Karpas-422 (cell line): ENCODE measurements around the gene LSM14B. TPM values are rescaled to one million over a fixed set of nuclear protein-coding genes. Genes with fewer than 3 reads are reported as not detected.

ENCODE experiments used
- DNase-seq: peaks from one replicate; pipeline ENCODE4 v3.0.0-alpha.2; 2015
- H2AFZ ChIP-seq: fragments of 200-600 bp; sonication (generic); 2 replicates; pipeline ENCODE4 v1.6.1; 2014; ENCODE audit warnings: antibody characterized with exemption, low read length, mixed read lengths
- H3K27ac ChIP-seq: fragments of 200-600 bp; sonication (generic); 2 replicates; pipeline ENCODE4 v1.5.1; 2014; ENCODE audit warnings: mild to moderate bottlenecking, low read length, moderate library complexity
- H3K27me3 ChIP-seq: fragments of 200-600 bp; sonication (generic); 2 replicates; pipeline ENCODE4 v1.6.1; 2014; ENCODE audit warnings: low read length, mixed read lengths
- H3K36me3 ChIP-seq: fragments of 200-600 bp; sonication (generic); 2 replicates; pipeline ENCODE4 v1.6.1; 2014; ENCODE audit warnings: low read length, mixed read lengths; ENCODE audit not compliant: insufficient read depth
- H3K4me1 ChIP-seq: fragments of 200-600 bp; sonication (generic); 2 replicates; pipeline ENCODE4 v1.6.1; 2014; ENCODE audit warnings: mild to moderate bottlenecking, low read length, mixed read lengths
- H3K4me2 ChIP-seq: fragments of 200-600 bp; sonication (generic); 2 replicates; pipeline ENCODE4 v1.6.1; 2014; ENCODE audit warnings: low read length, low read depth, mild to moderate bottlenecking; ENCODE audit not compliant: poor library complexity, severe bottlenecking
- H3K4me3 ChIP-seq: fragments of 200-600 bp; sonication (generic); 2 replicates; pipeline ENCODE4 v1.5.1; 2014; ENCODE audit warnings: mild to moderate bottlenecking, antibody characterized with exemption, low read length, mixed read lengths
- H3K79me2 ChIP-seq: fragments of 200-600 bp; sonication (generic); 2 replicates; pipeline ENCODE4 v1.6.1; 2014; ENCODE audit warnings: mild to moderate bottlenecking, low read length, mixed read lengths
- H3K9ac ChIP-seq: fragments of 200-600 bp; sonication (generic); 2 replicates; pipeline ENCODE4 v1.6.0; 2014; ENCODE audit warnings: low read length
- H3K9me2 ChIP-seq: fragments of 200-600 bp; sonication (generic), shearing (Covaris generic); replicated peaks from 2 replicates; pipeline ENCODE4 v1.6.0; 2014; ENCODE audit warnings: mild to moderate bottlenecking, low read length, moderate library complexity; ENCODE audit not compliant: insufficient read depth
- H3K9me3 ChIP-seq: fragments of 300-700, 200-600 bp; sonication (generic); 2 replicates; pipeline ENCODE4 v1.6.1; 2014; ENCODE audit warnings: low read length, mixed read lengths
- H4K20me1 ChIP-seq: fragments of 200-600 bp; sonication (generic); 2 replicates; pipeline ENCODE4 v1.6.1; 2014; ENCODE audit warnings: mild to moderate bottlenecking, antibody characterized with exemption, low read length, low read depth; ENCODE audit not compliant: insufficient read depth
- total RNA-seq: library from RNA; depleted of rRNA; stranded (reverse); fragments of >200 nt; shearing (Covaris generic); gene quantifications from 2 replicates; pipeline ENCODE4 v1.2.3, GENCODE V29; 2014; ENCODE audit warnings: low replicate concordance

Gene LSM14B
- total RNA-seq, 1 experiment from 2014 or later: 16.1 TPM

DNA sequence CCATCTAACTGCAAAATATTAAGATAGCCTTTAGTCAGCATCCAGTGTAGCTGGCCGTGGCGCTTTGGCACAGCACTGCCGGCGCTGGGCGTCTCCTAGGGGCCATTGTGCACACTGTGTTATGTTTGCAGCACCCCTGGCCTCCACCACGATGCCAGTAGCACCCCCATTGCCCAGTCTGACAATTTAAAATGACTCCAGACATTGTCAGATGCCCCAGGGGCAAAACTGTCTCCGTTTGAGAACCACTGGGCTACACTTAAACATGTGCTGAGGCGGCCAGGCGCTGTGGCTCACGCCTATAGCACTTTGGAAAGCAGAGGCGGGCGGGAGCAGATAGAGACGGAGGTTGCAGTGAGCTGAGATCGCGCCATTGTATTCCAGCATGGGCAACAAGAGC lies 54.6 kb downstream of the LSM14B start:
- no peak for DNase-seq
- H4K20me1 ChIP-seq: no peaks in the 10 kb centered on the region
- no peaks in the 10 kb centered on the region for H3K27me3 ChIP-seq
- no peaks in the 10 kb centered on the region for H3K9me3 ChIP-seq
- H3K36me3 ChIP-seq: no peaks in the 10 kb centered on the region
- H3K4me3 ChIP-seq: no peak overlapping the region
- no peak overlapping the region for H2AFZ ChIP-seq
- H3K79me2 ChIP-seq: peaks cover 3% of the 10 kb centered on the region; the same call in 1 of the 2 replicates
- H3K9ac ChIP-seq: no peak overlapping the region
- H3K9me2 ChIP-seq: no peaks in the 10 kb centered on the region
- peaks cover 10% of the 10 kb centered on the region for H3K4me1 ChIP-seq
- no peak overlapping the region for H3K4me2 ChIP-seq
- no peak overlapping the region for H3K27ac ChIP-seq

DNA sequence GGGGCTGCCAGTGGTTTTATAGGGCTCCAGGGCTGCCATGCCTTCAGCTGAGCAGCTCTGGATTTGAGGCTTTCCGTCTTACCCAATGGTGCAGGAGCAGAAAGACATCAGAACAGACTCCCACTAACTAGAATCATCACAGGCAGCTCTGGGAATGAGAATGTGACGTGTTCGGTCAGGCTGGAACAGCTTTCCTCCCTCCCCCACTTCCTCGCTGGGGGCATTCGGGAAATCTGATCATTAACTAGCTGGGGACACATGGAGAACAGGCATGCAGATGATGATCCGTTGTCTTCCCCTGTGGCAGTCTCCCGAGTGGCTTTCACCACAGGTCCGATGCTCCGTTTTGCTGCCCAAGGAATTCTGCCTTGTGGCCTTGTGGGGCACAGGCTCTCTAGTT lies 55.0 kb downstream of the LSM14B start:
- no peaks in the 10 kb centered on the region for H3K9me3 ChIP-seq
- no peaks in the 10 kb centered on the region for H3K27me3 ChIP-seq
- H3K36me3 ChIP-seq: no peaks in the 10 kb centered on the region
- H2AFZ ChIP-seq: no peak overlapping the region
- DNase-seq: no peak
- peaks cover 13% of the 10 kb centered on the region for H3K4me1 ChIP-seq
- no peak overlapping the region for H3K27ac ChIP-seq
- H3K79me2 ChIP-seq: peaks cover 7% of the 10 kb centered on the region; the same call in 1 of the 2 replicates
- no peaks in the 10 kb centered on the region for H3K9me2 ChIP-seq
- no peak overlapping the region for H3K9ac ChIP-seq
- H4K20me1 ChIP-seq: no peaks in the 10 kb centered on the region
- no peak overlapping the region for H3K4me3 ChIP-seq
- no peak overlapping the region for H3K4me2 ChIP-seq

DNA sequence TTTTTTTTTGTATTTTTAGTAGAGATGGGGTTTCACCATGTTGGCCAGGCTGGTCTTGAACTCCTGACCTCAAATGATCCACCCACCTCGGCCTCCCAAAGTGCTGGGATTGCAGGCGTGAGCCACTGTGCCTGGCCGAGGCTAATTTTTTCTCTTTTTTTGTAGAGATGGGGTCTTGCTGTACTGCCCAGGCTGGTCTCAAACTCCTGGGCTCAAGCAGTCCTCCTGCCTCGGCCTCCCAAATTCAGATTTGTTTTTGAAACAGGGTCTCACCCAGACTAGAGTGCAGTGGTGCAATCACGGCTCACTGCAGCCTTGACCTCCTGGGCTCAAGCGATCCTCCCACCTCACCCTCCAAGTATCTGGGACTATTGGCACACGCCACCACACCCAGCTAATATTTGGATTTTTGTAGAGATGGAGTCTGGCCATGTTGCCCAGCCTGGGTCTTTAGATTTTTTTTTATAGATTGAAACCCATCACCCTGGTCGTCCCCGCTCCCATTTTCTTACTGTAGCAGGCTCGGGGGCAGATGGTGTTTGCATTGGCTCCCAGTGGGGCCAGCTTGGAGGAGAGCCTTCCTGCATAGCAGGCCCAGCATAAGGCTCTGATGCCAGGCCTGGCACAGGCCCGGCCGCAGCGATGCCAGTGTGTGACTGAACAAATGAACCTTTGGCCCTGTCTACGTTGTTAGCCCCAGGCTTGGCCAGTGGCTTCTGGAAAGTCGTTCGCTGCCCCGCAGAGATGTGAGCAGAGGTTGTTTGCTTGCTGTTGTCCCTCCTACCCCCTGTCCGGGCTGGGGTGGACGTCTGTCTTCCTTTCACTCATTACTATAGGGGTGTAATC lies 56.3 kb downstream of the LSM14B start:
- H3K9me3 ChIP-seq: no peaks in the 10 kb centered on the region
- H2AFZ ChIP-seq: no peak overlapping the region
- peaks cover 14% of the 10 kb centered on the region for H3K79me2 ChIP-seq

DNA sequence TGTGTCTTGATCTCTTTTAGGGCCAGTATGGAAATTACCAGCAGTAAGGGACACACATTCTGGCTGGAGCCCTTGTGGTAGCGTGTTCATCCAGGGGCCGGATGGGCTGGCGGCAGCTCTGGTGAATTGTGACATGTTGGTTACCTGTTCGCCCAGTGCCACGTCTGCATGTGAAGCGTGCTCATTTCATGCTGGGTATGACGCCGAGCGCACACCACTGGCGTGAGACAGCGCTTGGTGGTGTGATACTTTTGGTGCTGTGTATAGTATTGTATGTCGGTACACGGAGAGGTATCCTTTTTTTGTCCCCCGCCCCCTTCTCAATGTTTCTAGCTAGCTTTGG lies 56.9 kb downstream of the LSM14B start:
- H3K9me3 ChIP-seq: no peaks in the 10 kb centered on the region
- DNase-seq: no peak
- H3K9ac ChIP-seq: no peak overlapping the region
- no peaks in the 10 kb centered on the region for H3K27me3 ChIP-seq
- H3K4me3 ChIP-seq: no peak overlapping the region
- peaks cover 18% of the 10 kb centered on the region for H3K4me1 ChIP-seq
- no peaks in the 10 kb centered on the region for H3K9me2 ChIP-seq
- no peaks in the 10 kb centered on the region for H4K20me1 ChIP-seq
- no peak overlapping the region for H3K27ac ChIP-seq
- no peaks in the 10 kb centered on the region for H3K36me3 ChIP-seq
- H3K4me2 ChIP-seq: no peak overlapping the region
- no peak overlapping the region for H2AFZ ChIP-seq
- H3K79me2 ChIP-seq: peaks cover 20% of the 10 kb centered on the region

More for the DNA sequence above, 56.3 kb downstream of the LSM14B start:
- Histone ChIP-seq H3K27me3 (no peaks in the 10 kb centered on the region), H3K9me2 (no peaks in the 10 kb centered on the region), H3K27ac (no peak overlapping the region), H3K4me3 (no peak overlapping the region), H3K4me2 (no peak overlapping the region), H3K4me1 (peaks cover 13% of the 10 kb centered on the region), H3K36me3 (no peaks in the 10 kb centered on the region), H4K20me1 (no peaks in the 10 kb centered on the region), H3K9ac (no peak overlapping the region)
- no peak for DNase-seq

DNA sequence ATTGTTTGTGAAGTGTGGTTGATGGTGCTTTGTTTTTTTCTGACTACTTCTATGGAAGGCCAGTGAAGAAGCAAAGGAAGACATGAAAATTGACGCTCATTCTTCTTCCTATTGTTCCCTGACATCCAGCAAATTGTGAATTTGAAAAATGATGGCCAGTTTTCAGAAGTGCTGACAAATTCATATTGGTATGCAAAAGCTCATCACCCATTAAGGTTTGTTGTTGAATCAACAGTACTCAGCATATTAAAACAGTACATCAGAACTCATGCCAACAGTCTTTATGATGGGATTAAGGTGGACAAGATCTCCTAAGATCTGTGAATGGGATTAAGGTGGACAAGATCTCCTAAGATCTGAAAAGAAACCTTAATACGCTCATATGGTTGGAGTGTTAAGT lies 59.5 kb downstream of the LSM14B start:
- Histone ChIP-seq H3K27ac (peak overlapping the region; percentile 73), H3K4me1 (peaks cover 26% of the 10 kb centered on the region), H2AFZ (no peak overlapping the region), H3K9me3 (no peaks in the 10 kb centered on the region), H3K27me3 (no peaks in the 10 kb centered on the region), H3K9ac (peak overlapping the region; percentile 94), H3K4me3 (peak overlapping the region; percentile 82), H3K79me2 (peaks cover 42% of the 10 kb centered on the region), H3K4me2 (peak overlapping the region; percentile 98), H4K20me1 (no peaks in the 10 kb centered on the region), H3K9me2 (no peaks in the 10 kb centered on the region), H3K36me3 (no peaks in the 10 kb centered on the region)
- DNase-seq: no peak

DNA sequence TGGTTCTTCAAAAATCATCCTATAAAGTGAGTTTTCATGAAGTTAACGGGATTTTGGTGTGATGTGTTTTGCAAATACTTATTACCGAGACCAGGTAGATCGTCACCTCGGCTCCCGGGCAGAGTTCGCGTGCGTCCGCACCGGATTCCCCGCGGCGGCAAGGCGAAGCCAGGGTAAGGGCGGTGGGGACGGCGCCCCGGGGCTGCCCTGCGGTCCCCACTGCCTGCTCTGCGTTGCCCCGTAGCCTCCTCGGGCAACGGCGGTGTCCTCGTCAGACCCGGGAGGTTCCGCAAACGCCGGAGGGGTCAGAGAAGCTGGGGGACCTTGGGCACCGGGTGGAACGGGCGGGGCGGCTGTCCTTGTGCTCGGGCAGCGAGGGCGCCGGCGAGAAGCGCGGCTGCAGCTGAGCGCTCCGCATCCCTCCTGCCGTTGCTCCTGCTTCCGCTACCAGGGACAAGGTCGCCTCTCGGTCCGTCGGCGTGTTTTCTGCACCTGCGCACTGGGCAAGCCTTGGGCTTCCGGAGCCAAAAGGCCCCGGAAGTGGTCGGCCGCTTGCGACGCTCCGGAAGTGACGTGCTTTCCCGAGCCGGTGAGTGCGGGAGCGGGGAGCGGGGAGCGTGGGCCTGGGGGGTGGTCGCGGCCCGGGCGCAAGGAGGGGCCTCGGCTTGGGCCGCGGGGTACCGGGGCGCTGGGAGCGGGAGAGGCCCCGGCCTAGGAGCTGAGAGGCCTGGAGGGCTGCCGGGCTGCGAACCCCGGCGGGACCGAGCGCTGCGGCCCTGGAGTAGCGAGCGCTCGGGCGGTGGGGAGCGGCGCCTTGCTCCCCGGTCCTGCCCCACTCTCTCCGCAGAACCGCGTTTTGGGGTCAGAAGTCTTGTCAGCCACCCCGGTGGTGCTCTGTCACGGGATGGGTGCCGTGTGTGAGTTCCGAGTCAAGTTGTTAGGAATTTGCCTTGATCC lies 60.5 kb downstream of the LSM14B start, which contains the start of gene MTG2:
TSS of gene MTG2 (plus strand) at position 560 of the 957 bp plus-strand sequence. CDS start 10,393 bp downstream, outside the sequence.
- Histone ChIP-seq H3K4me1 (peaks cover 29% of the 10 kb centered on the region), H3K4me3 (peak within 1 kb of the TSS; percentile 82), H3K27me3 (no peaks in the 10 kb centered on the region), H3K9me2 (no peaks in the 10 kb centered on the region), H3K4me2 (peak within 1 kb of the TSS; percentile 98), H4K20me1 (no peaks in the 10 kb centered on the region), H3K9me3 (no peaks in the 10 kb centered on the region), H3K79me2 (peaks cover 52% of the 10 kb centered on the region), H3K27ac (peak within 1 kb of the TSS; percentile 73), H2AFZ (no peak within 1 kb of the TSS), H3K9ac (peak within 1 kb of the TSS; percentile 94), H3K36me3 (no peaks in the 10 kb centered on the region)
- DNase-seq: peak; percentile 99

DNA sequence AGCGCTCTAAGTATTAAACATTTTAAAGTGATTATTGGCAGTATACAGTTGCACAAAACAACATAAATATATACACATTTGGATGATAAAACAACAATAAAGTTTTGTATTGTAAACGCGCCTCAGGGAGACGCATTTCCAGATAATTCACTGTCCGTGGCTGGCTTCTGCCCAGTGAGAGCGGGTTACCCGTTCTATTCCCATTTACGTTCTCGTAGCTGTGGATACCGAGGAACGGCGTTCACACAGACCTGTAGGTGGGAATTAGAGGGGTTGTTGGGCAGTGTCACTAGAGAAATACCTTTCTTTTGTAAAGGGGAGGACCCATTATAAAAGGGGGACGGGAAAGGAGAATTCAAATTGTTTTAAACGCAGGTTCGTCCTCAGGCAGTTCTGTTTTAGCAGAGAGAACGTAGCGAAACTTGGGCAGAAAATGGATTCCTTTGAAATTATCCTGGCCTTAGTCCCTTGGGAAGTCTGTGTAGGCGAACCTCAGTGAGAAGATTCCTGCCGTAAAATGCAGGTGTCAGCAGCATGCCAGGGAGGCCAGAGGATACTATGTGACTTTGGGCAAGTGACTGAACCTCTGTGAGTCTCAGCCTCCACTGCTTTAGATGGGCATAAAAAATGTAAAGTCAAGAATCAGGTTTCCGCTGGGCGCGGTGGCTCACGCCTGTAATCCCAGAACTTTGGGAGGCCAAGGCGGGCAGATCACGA lies 61.3 kb downstream of the LSM14B start:
- peak overlapping the region; percentile 94 for H3K9ac ChIP-seq
- H2AFZ ChIP-seq: no peak overlapping the region
- peak overlapping the region; percentile 98 for H3K4me2 ChIP-seq
- peak; percentile 54 for DNase-seq
- no peaks in the 10 kb centered on the region for H3K9me3 ChIP-seq
- H3K79me2 ChIP-seq: peaks cover 60% of the 10 kb centered on the region
- no peaks in the 10 kb centered on the region for H3K27me3 ChIP-seq
- H4K20me1 ChIP-seq: no peaks in the 10 kb centered on the region
- H3K36me3 ChIP-seq: no peaks in the 10 kb centered on the region
- H3K4me3 ChIP-seq: peak overlapping the region; percentile 82
- H3K27ac ChIP-seq: peak overlapping the region; percentile 41; the same call in 1 of the 2 replicates
- peaks cover 29% of the 10 kb centered on the region for H3K4me1 ChIP-seq
- H3K9me2 ChIP-seq: no peaks in the 10 kb centered on the region
